CD4-positive, alpha-beta T cell treated with Interleukin-6 for 4 hours (primary cell): ENCODE data around the gene STON1.
A peak's percentile ranks its signal among the peaks of the same experiment; 100 is the strongest.
"Not testable (repeated sequence)": the region's sequence is repeated elsewhere in the genome, so short reads cannot be mapped to it uniquely, and the experiment has no call there.

Experiments
- DNase-seq: peaks from one replicate; pipeline ENCODE4 v3.0.0-alpha.2; 2020; ENCODE audit warnings: mixed read lengths

The STON1 gene

GRCh38 chr2:48530033-48530811 is at the start of gene STON1:
TSS of gene STON1 (plus strand) at chr2:48530154. CDS start at chr2:48580634, 50,480 bp downstream.
- DNase-seq: peak; percentile 70

- DNase-seq: no peak
These were observed 49.4 kb upstream of the STON1 start for GRCh38 chr2:48480526-48480925.

- no peak for DNase-seq
These were observed 47.6 kb upstream of the STON1 start for GRCh38 chr2:48482313-48482712.

- DNase-seq: no peak
These were observed 47.2 kb upstream of the STON1 start for GRCh38 chr2:48482769-48483168.

- no peak for DNase-seq
These were observed 46.4 kb upstream of the STON1 start for GRCh38 chr2:48483506-48483905.

GRCh38 chr2:48483916-48484315 is 46.0 kb upstream of the STON1 start:
- DNase-seq: no peak

- no peak for DNase-seq
These were observed 41.4 kb upstream of the STON1 start for GRCh38 chr2:48488545-48488944.

GRCh38 chr2:48496849-48497248 is 33.1 kb upstream of the STON1 start:
- no peak for DNase-seq

GRCh38 chr2:48504647-48505327 is 25.2 kb upstream of the STON1 start:
- DNase-seq: no peak

GRCh38 chr2:48507111-48507510 is 22.8 kb upstream of the STON1 start:
- no peak for DNase-seq

- no peak for DNase-seq
These were observed 21.4 kb upstream of the STON1 start for GRCh38 chr2:48508461-48509124.

GRCh38 chr2:48510329-48510728 is 19.6 kb upstream of the STON1 start:
- DNase-seq: no peak

- no peak for DNase-seq
These were observed 18.0 kb upstream of the STON1 start for GRCh38 chr2:48511849-48512470.

GRCh38 chr2:48512571-48512970 is 17.4 kb upstream of the STON1 start:
- no peak for DNase-seq

GRCh38 chr2:48514348-48515003 is 15.5 kb upstream of the STON1 start:
- no peak for DNase-seq

GRCh38 chr2:48515513-48515985 is 14.4 kb upstream of the STON1 start:
- DNase-seq: no peak

- DNase-seq: no peak
These were observed 10.4 kb upstream of the STON1 start for GRCh38 chr2:48519593-48519992.

- DNase-seq: not testable (repeated sequence)
These were observed 5.2 kb upstream of the STON1 start for GRCh38 chr2:48524756-48525155.

- DNase-seq: no peak
These were observed 4.5 kb upstream of the STON1 start for GRCh38 chr2:48525269-48525943.

GRCh38 chr2:48527226-48527885 is 2.6 kb upstream of the STON1 start:
- no peak for DNase-seq

GRCh38 chr2:48528431-48528830 is 1.5 kb upstream of the STON1 start:
- DNase-seq: no peak

GRCh38 chr2:48529194-48529593 is 760 bp upstream of the STON1 start:
- no peak for DNase-seq
